ENCODE results near the gene AGPAT4. TPM values are rescaled to one million over a fixed set of nuclear protein-coding genes. Genes with fewer than 3 reads are reported as not detected.

The AGPAT4 gene
- total RNA-seq, 2 donors from 2014 or later, result 61.0 to 61.1 TPM

- peaks cover 10% of the 10 kb centered on the region for H3K4me1 Mint-ChIP-seq
- Histone ChIP-seq H3K27ac (ENCODE audit: low read depth, low read length) (no peak overlapping the region), H3K27me3 (ENCODE audit: control insufficient read depth, insufficient read depth, low read length, poor library complexity, severe bottlenecking) (no peaks in the 10 kb centered on the region), H3K4me3 (ENCODE audit: low read length) (no peak overlapping the region), H3K9me3 (ENCODE audit: control insufficient read depth, low read length) (peaks cover 31% of the 10 kb centered on the region), H3K4me1 (ENCODE audit: control insufficient read depth, insufficient read depth, low read length) (no peaks in the 10 kb centered on the region), H3K36me3 (ENCODE audit: control insufficient read depth, insufficient read depth, low read length) (no peaks in the 10 kb centered on the region), H3K9ac (ENCODE audit: extremely low read depth, low read length, poor library complexity, severe bottlenecking) (no peak overlapping the region)
- H3K4me3 Mint-ChIP-seq, result no peak overlapping the region
- H3K36me3 Mint-ChIP-seq (ENCODE audit: low read depth), result peaks cover 3% of the 10 kb centered on the region
- H3K27ac Mint-ChIP-seq, result no peak overlapping the region
- H3K27me3 Mint-ChIP-seq (ENCODE audit: insufficient read depth), result peaks cover 29% of the 10 kb centered on the region
- 96% methylated on average over 2 of the region's 2 CpGs; no CpG with 5 or more reads in 1 of the 2 experiments for WGBS, 2 experiments (ENCODE audit: insufficient coverage in 1 of 2, insufficient read length in 1 of 2)
- peaks cover 18% of the 10 kb centered on the region for H3K9me3 Mint-ChIP-seq
- TF ChIP-seq CTCF (conservative IDR thresholded peaks at IDR 0.05), result no peak
- DNase-seq, result no peak
These were observed 27.5 kb upstream of the AGPAT4 start for GRCh38 chr6:161301338-161301737.

- Mint-ChIP-seq H3K36me3 (ENCODE audit: low read depth) (peaks cover 3% of the 10 kb centered on the region), H3K4me1 (peaks cover 10% of the 10 kb centered on the region), H3K27me3 (ENCODE audit: insufficient read depth) (peaks cover 29% of the 10 kb centered on the region), H3K27ac (no peak overlapping the region), H3K9me3 (peaks cover 24% of the 10 kb centered on the region), H3K4me3 (no peak overlapping the region)
- Histone ChIP-seq H3K4me1 (ENCODE audit: control insufficient read depth, insufficient read depth, low read length) (no peaks in the 10 kb centered on the region), H3K27me3 (ENCODE audit: control insufficient read depth, insufficient read depth, low read length, poor library complexity, severe bottlenecking) (no peaks in the 10 kb centered on the region), H3K36me3 (ENCODE audit: control insufficient read depth, insufficient read depth, low read length) (no peaks in the 10 kb centered on the region), H3K4me3 (ENCODE audit: low read length) (no peak overlapping the region), H3K9me3 (ENCODE audit: control insufficient read depth, low read length) (peaks cover 36% of the 10 kb centered on the region), H3K27ac (ENCODE audit: low read depth, low read length) (no peak overlapping the region), H3K9ac (ENCODE audit: extremely low read depth, low read length, poor library complexity, severe bottlenecking) (no peak overlapping the region)
- no peak for DNase-seq
- no peak for TF ChIP-seq CTCF (conservative IDR thresholded peaks at IDR 0.05)
These were observed 27.0 kb upstream of the AGPAT4 start for GRCh38 chr6:161300823-161301222.

GRCh38 chr6:161299726-161300125 lies 25.9 kb upstream of the AGPAT4 start:
- no peak overlapping the region for H3K9ac ChIP-seq (ENCODE audit: extremely low read depth, low read length, poor library complexity, severe bottlenecking)
- peaks cover 47% of the 10 kb centered on the region for H3K9me3 ChIP-seq (ENCODE audit: control insufficient read depth, low read length)
- H3K27me3 ChIP-seq (ENCODE audit: control insufficient read depth, insufficient read depth, low read length, poor library complexity, severe bottlenecking), result no peaks in the 10 kb centered on the region
- H3K27ac Mint-ChIP-seq, result no peak overlapping the region
- H3K4me3 Mint-ChIP-seq, result no peak overlapping the region
- TF ChIP-seq CTCF (conservative IDR thresholded peaks at IDR 0.05), result no peak
- peaks cover 3% of the 10 kb centered on the region for H3K36me3 Mint-ChIP-seq (ENCODE audit: low read depth)
- DNase-seq, result no peak
- H3K4me1 ChIP-seq (ENCODE audit: control insufficient read depth, insufficient read depth, low read length), result no peaks in the 10 kb centered on the region
- H3K27me3 Mint-ChIP-seq (ENCODE audit: insufficient read depth), result peaks cover 29% of the 10 kb centered on the region
- H3K4me3 ChIP-seq (ENCODE audit: low read length), result no peak overlapping the region
- peaks cover 34% of the 10 kb centered on the region for H3K9me3 Mint-ChIP-seq
- no peak overlapping the region for H3K27ac ChIP-seq (ENCODE audit: low read depth, low read length)
- H3K36me3 ChIP-seq (ENCODE audit: control insufficient read depth, insufficient read depth, low read length), result no peaks in the 10 kb centered on the region
- 92 to 93% methylated on average over 4 of the region's 4 CpGs for WGBS, 2 experiments (ENCODE audit: insufficient coverage in 1 of 2, insufficient read length in 1 of 2)
- H3K4me1 Mint-ChIP-seq, result peaks cover 10% of the 10 kb centered on the region
